ENCODE measurements around the gene TMEM40. TPM values are rescaled to one million over a fixed set of nuclear protein-coding genes. Genes with fewer than 3 reads are reported as not detected.

TMEM40 gene
- total RNA-seq, 1 donor from 2014 or later: not detected

- DNase-seq (ENCODE audit: low spot score): no peak
- Mint-ChIP-seq H3K27ac (no peak overlapping the region), H3K4me3 (ENCODE audit: low read depth) (no peak overlapping the region), H3K4me1 (ENCODE audit: low read depth) (no peaks in the 10 kb centered on the region), H3K9me3 (no peaks in the 10 kb centered on the region), H3K36me3 (ENCODE audit: low read depth) (no peaks in the 10 kb centered on the region), H3K27me3 (ENCODE audit: low read depth) (peaks cover 2% of the 10 kb centered on the region)
- intact Hi-C loops (cut with micrococcal nuclease): no loop called here
These were observed 13.4 kb upstream of the TMEM40 start for GRCh38 chr3:12772462-12772861.

DNA sequence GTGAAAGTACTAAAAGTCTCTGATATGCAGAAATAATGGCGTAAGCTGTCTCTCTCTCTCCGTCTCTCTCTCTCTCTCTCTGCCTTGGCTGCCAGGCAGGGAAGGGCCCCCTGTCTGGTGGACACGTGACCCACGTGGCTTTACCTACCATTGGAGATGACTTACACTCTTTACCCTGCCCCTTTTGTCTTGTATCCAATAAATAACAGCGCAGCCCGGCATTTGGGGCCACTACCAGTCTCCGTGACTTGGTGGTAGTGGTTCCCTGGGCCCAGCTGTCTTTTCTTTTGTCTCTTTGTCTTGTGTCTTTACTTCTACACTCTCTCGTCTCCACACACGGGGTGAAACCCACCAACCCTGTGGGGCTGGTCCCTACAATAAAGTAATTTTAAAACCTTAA, 12.2 kb upstream of the TMEM40 start:
- intact Hi-C loops (cut with micrococcal nuclease): no loop called here
- H3K4me1 Mint-ChIP-seq (ENCODE audit: low read depth): no peaks in the 10 kb centered on the region
- no peaks in the 10 kb centered on the region for H3K9me3 Mint-ChIP-seq
- H3K27me3 Mint-ChIP-seq (ENCODE audit: low read depth): no peaks in the 10 kb centered on the region
- H3K4me3 Mint-ChIP-seq (ENCODE audit: low read depth): no peak overlapping the region
- H3K27ac Mint-ChIP-seq: no peak overlapping the region
- H3K36me3 Mint-ChIP-seq (ENCODE audit: low read depth): no peaks in the 10 kb centered on the region
- DNase-seq (ENCODE audit: low spot score): no peak

DNA sequence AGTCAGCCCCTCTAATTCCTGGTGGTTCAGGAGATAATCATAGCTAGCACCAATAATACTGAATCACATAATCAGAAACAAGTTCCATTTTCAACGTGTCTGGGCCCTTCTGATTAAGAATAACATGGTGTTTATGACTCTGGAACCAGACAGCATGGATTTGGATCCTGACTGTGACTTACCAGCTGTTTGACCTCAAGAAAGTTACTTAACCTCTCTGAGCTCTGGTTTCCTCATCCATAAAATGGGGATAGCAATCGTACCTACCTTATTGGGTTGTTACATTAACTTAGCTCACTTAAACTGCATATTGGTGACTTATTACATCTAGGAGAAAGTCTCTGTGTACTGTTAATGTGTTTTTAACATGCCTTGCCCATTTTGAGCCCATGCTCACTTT, 10.7 kb upstream of the TMEM40 start:
- no peak for DNase-seq (ENCODE audit: low spot score)
- H3K4me3 Mint-ChIP-seq (ENCODE audit: low read depth): no peak overlapping the region
- no peaks in the 10 kb centered on the region for H3K9me3 Mint-ChIP-seq
- H3K4me1 Mint-ChIP-seq (ENCODE audit: low read depth): no peaks in the 10 kb centered on the region
- intact Hi-C loops (cut with micrococcal nuclease): no loop called here
- no peaks in the 10 kb centered on the region for H3K36me3 Mint-ChIP-seq (ENCODE audit: low read depth)
- H3K27ac Mint-ChIP-seq: no peak overlapping the region
- H3K27me3 Mint-ChIP-seq (ENCODE audit: low read depth): no peaks in the 10 kb centered on the region

GRCh38 chr3:12768579-12769527, 9.8 kb upstream of the TMEM40 start:
- no peak for DNase-seq (ENCODE audit: low spot score)
- H3K36me3 Mint-ChIP-seq (ENCODE audit: low read depth): no peaks in the 10 kb centered on the region
- intact Hi-C loops (cut with micrococcal nuclease): no loop called here
- no peak overlapping the region for H3K4me3 Mint-ChIP-seq (ENCODE audit: low read depth)
- H3K9me3 Mint-ChIP-seq: no peaks in the 10 kb centered on the region
- H3K27me3 Mint-ChIP-seq (ENCODE audit: low read depth): no peaks in the 10 kb centered on the region
- H3K27ac Mint-ChIP-seq: no peak overlapping the region
- H3K4me1 Mint-ChIP-seq (ENCODE audit: low read depth): no peaks in the 10 kb centered on the region

DNA sequence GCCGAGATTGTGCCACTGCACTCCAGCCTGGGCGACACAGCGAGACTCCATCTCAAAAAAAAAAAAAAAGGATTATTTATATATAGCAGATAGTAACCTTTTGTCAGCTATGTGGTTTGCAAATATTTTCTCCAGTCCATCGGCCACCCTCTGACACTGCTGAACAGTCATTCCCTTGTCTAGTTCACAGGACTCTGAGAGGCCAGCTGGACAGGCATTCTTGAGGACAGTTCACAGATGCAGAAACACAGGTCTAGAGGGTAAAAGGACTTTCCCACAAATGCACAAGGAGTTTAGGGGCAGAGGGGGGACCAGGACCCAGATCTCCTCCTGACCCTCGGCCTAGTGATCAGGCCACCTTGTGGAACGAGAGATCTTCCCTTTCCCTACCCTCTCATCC, 7.5 kb upstream of the TMEM40 start:
- Mint-ChIP-seq H3K4me3 (ENCODE audit: low read depth) (no peak overlapping the region), H3K27ac (no peak overlapping the region), H3K9me3 (no peaks in the 10 kb centered on the region), H3K36me3 (ENCODE audit: low read depth) (no peaks in the 10 kb centered on the region), H3K27me3 (ENCODE audit: low read depth) (no peaks in the 10 kb centered on the region), H3K4me1 (ENCODE audit: low read depth) (no peaks in the 10 kb centered on the region)
- intact Hi-C loops (cut with micrococcal nuclease): no loop called here
- DNase-seq (ENCODE audit: low spot score): no peak

GRCh38 chr3:12764171-12764776, 5.2 kb upstream of the TMEM40 start:
- H3K4me1 Mint-ChIP-seq (ENCODE audit: low read depth): no peaks in the 10 kb centered on the region
- no peak for DNase-seq (ENCODE audit: low spot score)
- H3K36me3 Mint-ChIP-seq (ENCODE audit: low read depth): no peaks in the 10 kb centered on the region
- H3K27me3 Mint-ChIP-seq (ENCODE audit: low read depth): no peaks in the 10 kb centered on the region
- intact Hi-C loops (cut with micrococcal nuclease): no loop called here
- H3K9me3 Mint-ChIP-seq: no peaks in the 10 kb centered on the region
- H3K27ac Mint-ChIP-seq: no peak overlapping the region
- H3K4me3 Mint-ChIP-seq (ENCODE audit: low read depth): no peak overlapping the region

DNA sequence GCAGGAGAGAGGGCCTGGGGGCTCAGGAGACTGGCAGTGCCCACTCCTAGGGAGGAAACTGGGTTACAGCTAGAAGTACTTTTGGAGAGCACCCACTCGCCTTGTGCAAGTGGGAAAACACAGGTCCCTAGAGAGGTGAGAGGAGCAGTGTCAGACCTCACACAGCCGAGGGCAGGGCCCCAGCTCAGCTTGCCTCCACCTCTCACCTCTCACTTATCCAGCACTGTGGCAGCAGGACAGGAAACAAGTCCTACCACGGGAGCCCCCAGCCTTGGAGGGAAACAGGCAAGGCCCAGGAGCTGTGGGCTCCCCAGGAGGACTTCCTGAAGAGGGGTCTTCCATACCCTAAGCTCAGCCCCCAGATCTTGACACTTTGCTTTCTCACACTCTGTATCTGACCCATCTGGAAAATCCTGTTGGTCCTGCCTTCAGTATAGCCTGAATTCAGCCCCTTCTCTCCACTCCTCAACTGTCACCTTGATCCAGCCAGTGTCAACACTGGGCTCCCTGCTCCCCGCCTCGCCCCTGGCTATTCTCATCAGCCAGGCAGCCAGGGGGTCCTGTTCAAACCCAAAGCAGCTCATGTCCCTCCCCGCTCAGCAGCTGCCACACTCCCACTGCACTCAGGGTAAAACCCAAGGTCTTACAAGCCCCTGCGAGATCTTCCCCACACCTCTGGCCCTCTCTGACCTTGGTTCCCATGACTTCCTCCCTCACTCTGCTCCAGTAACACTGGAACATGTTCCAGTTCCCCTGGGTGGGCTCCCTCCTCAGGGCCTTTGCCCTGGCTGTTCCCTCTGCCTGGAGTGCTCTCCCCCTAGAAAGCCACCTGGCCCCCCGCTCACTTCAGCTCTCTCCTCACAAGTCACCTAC, 870 bp upstream of the TMEM40 start:
- no peak overlapping the region for H3K27ac Mint-ChIP-seq

GRCh38 chr3:12758025-12758781, 856 bp downstream of the TMEM40 start:
- Mint-ChIP-seq H3K27ac (no peak overlapping the region), H3K4me1 (ENCODE audit: low read depth) (peaks cover 3% of the 10 kb centered on the region), H3K9me3 (no peaks in the 10 kb centered on the region), H3K4me3 (ENCODE audit: low read depth) (no peak overlapping the region), H3K36me3 (ENCODE audit: low read depth) (no peaks in the 10 kb centered on the region), H3K27me3 (ENCODE audit: low read depth) (peaks cover 5% of the 10 kb centered on the region)
- DNase-seq (ENCODE audit: low spot score): no peak
- intact Hi-C loops (cut with micrococcal nuclease): no loop called here

More for the DNA sequence above, 870 bp upstream of the TMEM40 start:
- intact Hi-C loops (cut with micrococcal nuclease): no loop called here
- Mint-ChIP-seq H3K36me3 (ENCODE audit: low read depth) (no peaks in the 10 kb centered on the region), H3K9me3 (no peaks in the 10 kb centered on the region), H3K4me1 (ENCODE audit: low read depth) (peaks cover 3% of the 10 kb centered on the region), H3K4me3 (ENCODE audit: low read depth) (no peak overlapping the region), H3K27me3 (ENCODE audit: low read depth) (peaks cover 5% of the 10 kb centered on the region)
- no peak for DNase-seq (ENCODE audit: low spot score)

GRCh38 chr3:12756635-12757034, 2.4 kb downstream of the TMEM40 start:
- no peak overlapping the region for H3K4me3 Mint-ChIP-seq (ENCODE audit: low read depth)
- H3K27me3 Mint-ChIP-seq (ENCODE audit: low read depth): peaks cover 5% of the 10 kb centered on the region
- no peaks in the 10 kb centered on the region for H3K9me3 Mint-ChIP-seq
- H3K27ac Mint-ChIP-seq: no peak overlapping the region
- no peaks in the 10 kb centered on the region for H3K36me3 Mint-ChIP-seq (ENCODE audit: low read depth)
- DNase-seq (ENCODE audit: low spot score): no peak
- intact Hi-C loops (cut with micrococcal nuclease): no loop called here
- peaks cover 3% of the 10 kb centered on the region for H3K4me1 Mint-ChIP-seq (ENCODE audit: low read depth)

GRCh38 chr3:12756175-12756574, 2.9 kb downstream of the TMEM40 start:
- no peaks in the 10 kb centered on the region for H3K9me3 Mint-ChIP-seq
- peaks cover 3% of the 10 kb centered on the region for H3K4me1 Mint-ChIP-seq (ENCODE audit: low read depth)
- H3K36me3 Mint-ChIP-seq (ENCODE audit: low read depth): no peaks in the 10 kb centered on the region
- no peak for DNase-seq (ENCODE audit: low spot score)
- intact Hi-C loops (cut with micrococcal nuclease): no loop called here
- H3K27me3 Mint-ChIP-seq (ENCODE audit: low read depth): peaks cover 5% of the 10 kb centered on the region
- no peak overlapping the region for H3K4me3 Mint-ChIP-seq (ENCODE audit: low read depth)
- H3K27ac Mint-ChIP-seq: no peak overlapping the region

GRCh38 chr3:12755754-12756153, 3.3 kb downstream of the TMEM40 start:
- Mint-ChIP-seq H3K4me3 (ENCODE audit: low read depth) (no peak overlapping the region), H3K27ac (no peak overlapping the region), H3K9me3 (no peaks in the 10 kb centered on the region), H3K27me3 (ENCODE audit: low read depth) (peaks cover 5% of the 10 kb centered on the region), H3K4me1 (ENCODE audit: low read depth) (peaks cover 6% of the 10 kb centered on the region), H3K36me3 (ENCODE audit: low read depth) (no peaks in the 10 kb centered on the region)
- DNase-seq (ENCODE audit: low spot score): no peak
- intact Hi-C loops (cut with micrococcal nuclease): no loop called here

DNA sequence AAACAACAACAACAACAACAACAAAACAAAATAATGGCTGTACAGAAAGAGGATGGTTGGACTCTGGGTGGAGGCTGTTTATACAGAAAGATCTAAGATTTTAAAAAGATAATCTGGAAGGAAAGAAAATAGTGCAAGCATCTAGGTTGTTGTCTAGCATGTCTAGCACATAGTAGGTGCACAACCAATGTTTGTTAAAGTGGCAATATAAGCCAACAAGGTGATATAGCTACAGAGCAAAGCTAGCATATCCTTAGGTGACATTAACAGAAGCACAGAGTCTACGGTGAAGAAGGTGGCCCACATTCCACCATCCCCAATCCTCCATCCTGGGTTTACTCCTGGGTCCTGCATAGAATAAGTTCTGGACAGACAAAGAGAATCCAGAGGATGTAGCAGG, 4.7 kb downstream of the TMEM40 start:
- H3K9me3 Mint-ChIP-seq: no peaks in the 10 kb centered on the region
- no peak overlapping the region for H3K27ac Mint-ChIP-seq
- H3K4me1 Mint-ChIP-seq (ENCODE audit: low read depth): peaks cover 10% of the 10 kb centered on the region
- intact Hi-C loops (cut with micrococcal nuclease): no loop called here
- peaks cover 5% of the 10 kb centered on the region for H3K27me3 Mint-ChIP-seq (ENCODE audit: low read depth)
- H3K4me3 Mint-ChIP-seq (ENCODE audit: low read depth): no peak overlapping the region
- H3K36me3 Mint-ChIP-seq (ENCODE audit: low read depth): no peaks in the 10 kb centered on the region
- DNase-seq (ENCODE audit: low spot score): no peak

Measured in activated T-helper 2 cell treated with anti-CD3 and anti-CD28 coated beads, Interferon-gamma antibody, Interleukin-2, Interleukin-4, amounts not matched to agents 10 μg/mL and 5 μg/mL and 100 μg/mL, durations not matched to agents 14 hours and 24 hours and 36 hours (primary cell).